Endodermal cell (in vitro differentiated cells): ENCODE data around the gene BTBD6. TPM values are rescaled to one million over a fixed set of nuclear protein-coding genes. Genes with fewer than 3 reads are reported as not detected.
"Not testable (repeated sequence)": the region's sequence is repeated elsewhere in the genome, so short reads cannot be mapped to it uniquely, and the experiment has no call there.

Source experiments
- DNase-seq: peaks from one replicate; pipeline ENCODE4 v3.0.0-alpha.2; 2017
- H3K27ac ChIP-seq: 2 replicates; pipeline ENCODE4 v1.5.1; 2013; ENCODE audit warnings: mild to moderate bottlenecking, low read depth, low read length, moderate library complexity
- H3K27me3 ChIP-seq: 2 replicates; pipeline ENCODE4 v1.6.1; 2013; ENCODE audit warnings: mild to moderate bottlenecking, low read length, moderate library complexity; ENCODE audit not compliant: insufficient read depth, control insufficient read depth, poor library complexity, severe bottlenecking
- H3K36me3 ChIP-seq: 2 replicates; pipeline ENCODE4 v1.7.0; 2013; ENCODE audit warnings: mild to moderate bottlenecking, low read length, moderate library complexity; ENCODE audit not compliant: control insufficient read depth, insufficient read depth
- H3K4me1 ChIP-seq: one replicate; pipeline ENCODE4 v1.7.0; 2013; ENCODE audit warnings: low read length; ENCODE audit not compliant: control insufficient read depth, insufficient read depth
- H3K4me3 ChIP-seq: 2 replicates; pipeline ENCODE4 v1.5.1; 2013; ENCODE audit warnings: mild to moderate bottlenecking, low read length, moderate library complexity
- H3K9ac ChIP-seq: 2 replicates; pipeline ENCODE4 v1.6.1; 2013; ENCODE audit warnings: mild to moderate bottlenecking, low read length, moderate library complexity; ENCODE audit not compliant: poor library complexity, severe bottlenecking; ENCODE audit errors: extremely low read depth
- H3K9me3 ChIP-seq: 2 replicates; pipeline ENCODE4 v1.6.1; 2013; ENCODE audit warnings: mild to moderate bottlenecking, low read length, moderate library complexity; ENCODE audit not compliant: control insufficient read depth
- H3K27ac Mint-ChIP-seq: 2 replicates; pipeline ENCODE4 v1.8.0; 2020; ENCODE audit warnings: mixed read lengths
- H3K27me3 Mint-ChIP-seq: 2 replicates; pipeline ENCODE4 v1.8.0; 2021; ENCODE audit warnings: mild to moderate bottlenecking, mixed read lengths; ENCODE audit not compliant: insufficient read depth
- H3K36me3 Mint-ChIP-seq: 2 replicates; pipeline ENCODE4 v1.8.0; 2020; ENCODE audit warnings: low read depth, mixed read lengths
- H3K4me1 Mint-ChIP-seq: 2 replicates; pipeline ENCODE4 v1.8.0; 2020; ENCODE audit warnings: mixed read lengths
- H3K4me3 Mint-ChIP-seq: 2 replicates; pipeline ENCODE4 v1.8.0; 2020; ENCODE audit warnings: mild to moderate bottlenecking, moderate library complexity, mixed read lengths
- H3K9me3 Mint-ChIP-seq: 2 replicates; pipeline ENCODE4 v1.8.0; 2020; ENCODE audit warnings: mild to moderate bottlenecking, mixed read lengths
- CTCF ChIP-seq: fragments of 200-600 bp; sonication (generic); conservative IDR thresholded peaks from 2 replicates; pipeline ENCODE4 v1.5.0; 2021; ENCODE audit warnings: antibody characterized with exemption, mild to moderate bottlenecking
- WGBS, 2 experiments: methylation state at CpG; one replicate each; pipeline versions ENCODE4 v1.1.5 to v1.1.7; 2013; ENCODE audit warnings: missing lambda C conversion rate in 2 of 2, mixed read lengths in 1 of 2; ENCODE audit not compliant: insufficient coverage in 1 of 2, insufficient read length in 1 of 2; 5-methylcytosine and 5-hydroxymethylcytosine counted together
- total RNA-seq, 2 donors: library from RNA; stranded (reverse); fragmentation: NEBNext Ultra II Directional in 1 of 2; extraction: Animal tissue kit (Norgen Biotek cat#: 25700) in 1 of 2; gene quantifications; 2 replicates in 1 of 2; 3 replicates in 1 of 2; pipeline ENCODE4 v1.2.1, GENCODE V29; 2021

BTBD6 gene
- total RNA-seq, 2 donors from 2014 or later: 21.8 to 26.9 TPM

DNA sequence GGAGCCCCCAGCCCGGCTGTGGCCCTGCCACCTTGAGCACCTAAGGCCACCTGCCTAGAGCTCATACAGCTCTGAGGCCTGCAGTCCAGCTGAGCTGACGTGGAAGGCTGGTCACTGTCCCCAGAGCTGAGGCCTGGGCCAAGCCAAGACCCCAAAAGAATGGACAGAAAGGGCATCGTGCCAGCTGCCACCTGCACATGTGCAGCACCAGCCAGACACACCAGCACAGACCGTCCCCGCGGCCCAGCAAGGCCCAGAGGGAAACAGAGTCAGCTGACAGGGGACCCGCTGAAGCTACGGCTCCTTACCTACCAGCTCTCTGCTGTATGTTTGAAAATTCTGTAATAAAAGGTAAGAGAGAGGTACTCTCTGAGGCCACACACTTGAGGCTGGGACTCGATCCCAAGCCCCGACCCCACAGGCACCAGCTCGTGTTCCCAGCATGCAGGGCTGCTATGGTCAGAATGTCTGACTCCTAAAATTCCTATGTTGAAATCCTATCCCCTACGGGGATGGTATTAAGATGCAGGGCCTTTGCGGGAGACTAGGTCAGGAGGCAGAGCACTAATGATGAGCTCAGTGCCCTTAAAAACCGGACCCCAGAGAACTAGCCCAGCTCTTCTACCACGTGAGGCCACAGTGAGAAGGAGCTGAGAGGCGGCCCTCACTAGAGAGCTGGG is 27.1 kb downstream of the BTBD6 start:
- no peaks in the 10 kb centered on the region for H3K4me1 ChIP-seq
- no peak for TF ChIP-seq CTCF
- Mint-ChIP-seq H3K9me3 (no peaks in the 10 kb centered on the region), H3K27me3 (no peaks in the 10 kb centered on the region), H3K27ac (peak overlapping the region; percentile 14), H3K4me1 (no peaks in the 10 kb centered on the region), H3K36me3 (peaks cover 2% of the 10 kb centered on the region), H3K4me3 (no peak overlapping the region)
- no peak overlapping the region for H3K4me3 ChIP-seq
- no peaks in the 10 kb centered on the region for H3K36me3 ChIP-seq
- H3K9ac ChIP-seq: no peak overlapping the region
- H3K9me3 ChIP-seq: no peaks in the 10 kb centered on the region
- DNase-seq: no peak
- WGBS, 2 experiments: 89 to 100% methylated on average over 9 to 15 of the region's 16 CpGs
- no peak overlapping the region for H3K27ac ChIP-seq
- H3K27me3 ChIP-seq: no peaks in the 10 kb centered on the region

- not testable (repeated sequence) for H3K27ac Mint-ChIP-seq
These were observed 29.1 kb downstream of the BTBD6 start for GRCh38 chr14:105277448-105277847.

DNA sequence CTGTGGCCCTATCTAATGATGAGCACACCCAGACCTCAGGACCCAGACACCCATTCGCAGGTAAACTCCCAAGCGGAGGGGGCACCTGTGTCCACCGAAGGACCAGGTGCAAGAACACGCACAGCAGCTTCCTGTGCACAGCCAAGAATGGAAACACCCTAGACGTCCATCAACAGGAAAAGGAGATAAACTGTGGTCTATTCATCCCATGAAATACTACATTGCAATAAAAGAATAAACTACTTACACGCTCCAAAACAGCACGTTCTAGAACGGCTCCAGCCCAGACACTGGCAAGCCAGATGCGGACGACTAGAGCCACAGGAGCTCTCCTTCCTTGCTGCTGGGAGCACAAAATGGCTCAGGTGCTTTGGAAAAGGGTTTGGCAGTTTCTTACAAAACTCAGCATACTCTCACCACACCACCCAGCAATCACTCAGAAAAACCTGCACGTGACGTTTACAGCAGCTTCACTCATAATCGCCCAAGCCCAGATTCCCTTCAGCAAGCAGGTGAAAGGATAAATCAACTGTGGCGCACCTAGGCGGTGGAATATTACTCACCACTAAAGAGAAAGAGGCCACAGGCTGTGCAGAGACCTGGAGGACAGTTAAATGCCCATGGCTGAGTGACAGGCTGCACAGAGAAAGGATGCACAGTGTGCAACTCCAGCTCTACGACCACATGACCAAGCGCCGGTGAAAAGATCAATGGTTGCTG is 31.5 kb downstream of the BTBD6 start:
- Mint-ChIP-seq H3K36me3 (peaks cover 2% of the 10 kb centered on the region), H3K27me3 (no peaks in the 10 kb centered on the region), H3K27ac (no peak overlapping the region), H3K4me3 (no peak overlapping the region), H3K9me3 (no peaks in the 10 kb centered on the region), H3K4me1 (peaks cover 12% of the 10 kb centered on the region)
- Histone ChIP-seq H3K4me1 (peaks cover 3% of the 10 kb centered on the region), H3K4me3 (no peak overlapping the region), H3K9ac (no peak overlapping the region), H3K27me3 (no peaks in the 10 kb centered on the region), H3K36me3 (no peaks in the 10 kb centered on the region), H3K9me3 (no peaks in the 10 kb centered on the region), H3K27ac (no peak overlapping the region)
- TF ChIP-seq CTCF: no peak
- 94 to 99% methylated on average over 10 to 18 of the region's 18 CpGs for WGBS, 2 experiments
- no peak for DNase-seq

More at GRCh38 chr14:105277448-105277847, 29.1 kb downstream of the BTBD6 start:
- not testable (repeated sequence) for DNase-seq, H3K4me3 Mint-ChIP-seq, H3K9me3 Mint-ChIP-seq, H3K4me1 ChIP-seq, H3K27me3 ChIP-seq, H3K36me3 Mint-ChIP-seq, H3K9ac ChIP-seq, H3K4me1 Mint-ChIP-seq, H3K4me3 ChIP-seq, H3K27ac ChIP-seq, H3K9me3 ChIP-seq, H3K27me3 Mint-ChIP-seq, H3K36me3 ChIP-seq
- 70% methylated on average over 3 of the region's 4 CpGs; no CpG with 5 or more reads in 1 of the 2 experiments for WGBS, 2 experiments
